Psoas muscle (tissue), 8 donors: ENCODE results near the gene ENTR1. TPM values are rescaled to one million over a fixed set of nuclear protein-coding genes. Genes with fewer than 3 reads are reported as not detected.

Experiments
- ATAC-seq, 4 donors: fragments of 200-7000 bp; cut with Tn5 transposase; one replicate each; pipeline ENCODE4 v1.9.1; 2020; ENCODE audit warnings: moderate library complexity in 3 of 4, mild to moderate bottlenecking in 2 of 4
- DNase-seq, 2 donors: peaks; one replicate each; pipeline ENCODE4 v3.0.0-alpha.2; 2020
- H3K27ac ChIP-seq: fragments of 200-600 bp; one replicate; pipeline ENCODE4 v1.8.0; 2022
- H3K27me3 ChIP-seq, 3 donors: fragments of 200-600 bp in 1 of 3; one replicate each; pipeline versions ENCODE4 v1.6.1 to v1.8.0; 2013 to 2022; ENCODE audit warnings: low read length in 2 of 3, mild to moderate bottlenecking in 2 of 3, moderate library complexity in 1 of 3; ENCODE audit not compliant: insufficient read depth in 3 of 3
- H3K36me3 ChIP-seq, 2 donors: fragments of 200-600 bp in 1 of 2; one replicate each; pipeline versions ENCODE4 v1.6.1 to v1.8.0; 2013 to 2022; ENCODE audit warnings: low read depth in 1 of 2, mild to moderate bottlenecking in 1 of 2, moderate library complexity in 1 of 2; ENCODE audit not compliant: insufficient read depth in 1 of 2
- H3K4me1 ChIP-seq: fragments of 200-600 bp; one replicate; pipeline ENCODE4 v1.8.0; 2022
- H3K4me3 ChIP-seq: fragments of 200-600 bp; one replicate; pipeline ENCODE4 v1.8.0; 2022; ENCODE audit warnings: mild to moderate bottlenecking
- H3K9me3 ChIP-seq: fragments of 200-600 bp; one replicate; pipeline ENCODE4 v1.8.0; 2022
- CTCF ChIP-seq: fragments of 200-600 bp; IDR thresholded peaks from one replicate; pipeline ENCODE4 v1.8.0; 2022; ENCODE audit warnings: antibody characterized with exemption
- WGBS, 3 donors: extraction: QIAGEN DNeasy Blood & Tissue Kit; methylation state at CpG; one replicate each; pipeline versions ENCODE4 v1.1.6 to v1.1.7; 2013; 5-methylcytosine and 5-hydroxymethylcytosine counted together
- intact Hi-C, 2 donors: fragments of 100-400 bp; cut with DNase I; formaldehyde crosslinking; loops; one replicate each; pipeline versions ENCODE4 v1.11.0 to v1.14.2; 2022
- polyA plus RNA-seq, 3 donors: library from polyadenylated mRNA; stranded (reverse); fragments of 200-250 nt; gene quantifications; one replicate each; pipeline ENCODE4 v1.2.3, GENCODE V29; 2013
- total RNA-seq, 4 donors: library from RNA; stranded (reverse); fragmentation: NEBNext Ultra II Directional in 2 of 4; extraction: Animal tissue kit (Norgen Biotek cat#: 25700) in 2 of 4; gene quantifications; one replicate each; pipeline versions ENCODE4 v1.2.1 to v1.2.4, GENCODE V29; 2021 to 2023
- donor health status: healthy with polysubstance abuse.
- donor health status: DM: no; HTN: no; CAD: no; lungs with moderate emphysema.
- donor health status: Bipolar disorder and iron deficiency.
- donor health status: healthy.
- donor health status: DM: yes; HTN: yes; CAD: no.
- donor health status: DM: no; HTN: no; CAD: no.
- donor health status: DM: no; HTN: no; CAD: no.
- donor health status: DM: yes; HTN: yes; CAD: no.

The ENTR1 gene
- total and polyA plus RNA-seq, 7 donors: 16.0 to 53.0 (median 34.2) TPM

- Histone ChIP-seq H3K36me3 (no peaks in the 10 kb centered on the region), H3K27ac (no peak overlapping the region), H3K4me3 (no peak overlapping the region), H3K27me3 (peaks cover 0 to 13% (median 0%) of the 10 kb centered on the region in 3 donors), H3K9me3 (no peaks in the 10 kb centered on the region), H3K4me1 (peaks cover 7% of the 10 kb centered on the region)
- intact Hi-C loops: no loop called here
- ATAC-seq: no peak
- 59 to 61% (median 60%) methylated on average over 18 of the region's 18 CpGs for WGBS, 3 donors
- DNase-seq: no peak
- no peak for TF ChIP-seq CTCF
These were observed 42.2 kb downstream of the ENTR1 start for GRCh38 chr9:136368190-136368589.

GRCh38 chr9:136367296-136368145 is 42.9 kb downstream of the ENTR1 start:
- TF ChIP-seq CTCF: no peak
- ATAC-seq: no peak
- Histone ChIP-seq H3K4me3 (no peak overlapping the region), H3K27me3 (peaks cover 0 to 13% (median 0%) of the 10 kb centered on the region in 3 donors), H3K9me3 (no peaks in the 10 kb centered on the region), H3K27ac (no peak overlapping the region), H3K4me1 (peaks cover 11% of the 10 kb centered on the region), H3K36me3 (no peaks in the 10 kb centered on the region)
- no peak for DNase-seq
- WGBS, 3 donors: 57 to 69% (median 66%) methylated on average over 43 to 45 of the region's 45 CpGs
- intact Hi-C loops: no loop called here

- ATAC-seq: no peak
- no peak for TF ChIP-seq CTCF
- no peak for DNase-seq
- WGBS, 3 donors: 83 to 90% (median 84%) methylated on average over 8 to 9 of the region's 9 CpGs
- Histone ChIP-seq H3K27ac (no peak overlapping the region), H3K4me3 (no peak overlapping the region), H3K4me1 (peaks cover 12% of the 10 kb centered on the region), H3K36me3 (no peaks in the 10 kb centered on the region), H3K27me3 (peaks cover 0 to 13% (median 0%) of the 10 kb centered on the region in 3 donors), H3K9me3 (no peaks in the 10 kb centered on the region)
- intact Hi-C loops: no loop called here
These were observed 43.6 kb downstream of the ENTR1 start for GRCh38 chr9:136366826-136367225.

- no peak for TF ChIP-seq CTCF
- DNase-seq (no peak), ATAC-seq (no peak)
- Histone ChIP-seq H3K27me3 (peaks cover 0 to 13% (median 0%) of the 10 kb centered on the region in 3 donors), H3K4me3 (no peak overlapping the region), H3K9me3 (no peaks in the 10 kb centered on the region), H3K36me3 (no peaks in the 10 kb centered on the region), H3K4me1 (peaks cover 12% of the 10 kb centered on the region), H3K27ac (no peak overlapping the region)
- intact Hi-C loops: loop anchor here in 1 of 2 donors (2.0 kb wide), 1 partner anchor 41 kb away; no protein-coding TSS in a partner anchor
- WGBS, 3 donors: 56 to 71% (median 59%) methylated on average over 8 to 9 of the region's 9 CpGs
These were observed 44.6 kb downstream of the ENTR1 start for GRCh38 chr9:136365775-136366222.
